GM12891 (cell line): ENCODE results near the gene PAFAH2.

Experiments
- PAX5 ChIP-seq: IDR thresholded peaks from 2 replicates; pipeline ENCODE4 v1.6.1; 2011; ENCODE audit warnings: low read length, moderate library complexity, mild to moderate bottlenecking; ENCODE audit not compliant: insufficient read depth, severe bottlenecking
- POLR2A ChIP-seq: IDR thresholded peaks from 2 replicates; pipeline ENCODE4 v1.6.1; 2011; ENCODE audit warnings: low read depth, low read length, control low read depth
- POLR2AphosphoS5 ChIP-seq: IDR thresholded peaks from 2 replicates; pipeline ENCODE4 v1.6.1; 2011; ENCODE audit warnings: low read depth, low read length, control low read depth
- TAF1 ChIP-seq: IDR thresholded peaks from 2 replicates; pipeline ENCODE4 v1.6.1; 2011; ENCODE audit warnings: low read depth, low read length, control low read depth

DNA sequence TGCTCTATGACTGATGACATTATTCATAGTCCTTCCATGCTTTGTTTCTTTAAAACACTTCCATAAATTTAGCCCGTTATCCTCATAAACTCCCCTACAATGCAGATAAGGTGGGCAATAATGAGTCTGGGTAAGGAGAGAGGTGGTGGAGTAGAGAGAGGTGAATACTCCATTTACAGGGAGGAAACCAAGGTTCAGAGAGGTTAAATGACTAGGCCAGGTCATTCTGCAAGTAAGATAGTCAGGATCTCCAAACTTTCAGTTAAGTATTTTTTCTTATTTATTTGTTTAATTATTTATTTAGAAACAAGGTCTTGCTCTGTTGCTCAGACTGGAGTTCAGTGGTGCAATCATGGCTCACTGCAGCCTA is 26.1 kb downstream of the PAFAH2 start:
- TF ChIP-seq TAF1 (no peak), POLR2A (no peak), POLR2AphosphoS5 (no peak), PAX5 (no peak)
